Uterus (tissue), 2 donors: ENCODE measurements around the gene SLC25A46.
"Not testable (repeated sequence)": the region's sequence is repeated elsewhere in the genome, so short reads cannot be mapped to it uniquely, and the experiment has no call there.

ENCODE experiments used
- CTCF ChIP-seq, 4 experiments: fragments of 200-600 bp in 2 of 4; fragments of 450-650 bp in 2 of 4; sonication (generic) in 2 of 4; IDR thresholded peaks; one replicate each; pipeline ENCODE4 v1.5.1; 2016 to 2019; ENCODE audit warnings: antibody characterized with exemption in 4 of 4, mild to moderate bottlenecking in 2 of 4, moderate library complexity in 1 of 4
- POLR2A ChIP-seq, 2 donors: fragments of 450-650 bp; IDR thresholded peaks; one replicate each; pipeline ENCODE4 v1.6.1; 2016; ENCODE audit warnings: antibody characterized with exemption in 2 of 2, mild to moderate bottlenecking in 1 of 2, moderate library complexity in 1 of 2

- not testable (repeated sequence) for TF ChIP-seq POLR2A, CTCF (IDR thresholded peaks at IDR 0.05)
Measured at GRCh38 chr5:110731499-110731898, 7.3 kb upstream of the SLC25A46 start.
